Right cardiac atrium (tissue), 5 donors: ENCODE measurements around the gene MSH2. TPM values are rescaled to one million over a fixed set of nuclear protein-coding genes. Genes with fewer than 3 reads are reported as not detected.
A peak's percentile ranks its signal among the peaks of the same experiment; 100 is the strongest.
"Not testable (repeated sequence)": the region's sequence is repeated elsewhere in the genome, so short reads cannot be mapped to it uniquely, and the experiment has no call there.

Experiments used
- ATAC-seq, 2 donors: fragments of 200-7000 bp; cut with Tn5 transposase; one replicate each; pipeline versions ENCODE4 v1.8.0 to v1.9.1; 2020; ENCODE audit warnings: moderate library complexity in 2 of 2, mild to moderate bottlenecking in 1 of 2
- DNase-seq, 3 donors: peaks; one replicate each; pipeline ENCODE4 v3.0.0-alpha.2; 2020
- H3K27ac ChIP-seq: one replicate; pipeline ENCODE4 v1.5.1; 2013; ENCODE audit warnings: mild to moderate bottlenecking, low read length, control low read depth, moderate library complexity
- H3K27me3 ChIP-seq: one replicate; pipeline ENCODE4 v1.6.1; 2013; ENCODE audit not compliant: control insufficient read depth, insufficient read depth
- H3K4me1 ChIP-seq: one replicate; pipeline ENCODE4 v1.6.1; 2013; ENCODE audit warnings: low read length; ENCODE audit not compliant: control insufficient read depth, insufficient read depth
- H3K4me3 ChIP-seq: one replicate; pipeline ENCODE4 v1.5.1; 2013; ENCODE audit warnings: low read length, control low read depth
- H3K9me3 ChIP-seq: one replicate; pipeline ENCODE4 v1.6.1; 2013; ENCODE audit warnings: low read length; ENCODE audit not compliant: control insufficient read depth
- WGBS: extraction: QIAGEN DNeasy Blood & Tissue Kit; methylation state at CpG from one replicate; pipeline ENCODE4 v1.1.7; 2013; 5-methylcytosine and 5-hydroxymethylcytosine counted together
- intact Hi-C, 4 donors: fragments of 100-400 bp; cut with DNase I; formaldehyde crosslinking; loops; one replicate each; pipeline versions ENCODE4 v1.11.0 to v1.14.0; 2022 to 2023
- polyA plus RNA-seq: library from polyadenylated mRNA; stranded (reverse); fragments of 200-250 nt; gene quantifications from one replicate; pipeline ENCODE4 v1.2.3, GENCODE V29; 2013
- total RNA-seq, 4 donors: library from RNA; stranded (reverse); fragmentation: NEBNext Ultra II Directional; extraction: Animal tissue kit (Norgen Biotek cat#: 25700); gene quantifications; one replicate each; pipeline ENCODE4 v1.2.1, GENCODE V29; 2021
- donor health status: healthy with polysubstance abuse.
- donor health status: DM: no; HTN: yes; CAD: no.
- donor health status: DM: no; HTN: no; CAD: no.
- donor health status: DM: no; HTN: yes; CAD: no; lungs with severe emphysema.
- donor health status: DM: yes; HTN: yes; CAD: no.

The MSH2 gene
- total and polyA plus RNA-seq, 5 donors: 7.4 to 14.8 (median 10.2) TPM

DNA sequence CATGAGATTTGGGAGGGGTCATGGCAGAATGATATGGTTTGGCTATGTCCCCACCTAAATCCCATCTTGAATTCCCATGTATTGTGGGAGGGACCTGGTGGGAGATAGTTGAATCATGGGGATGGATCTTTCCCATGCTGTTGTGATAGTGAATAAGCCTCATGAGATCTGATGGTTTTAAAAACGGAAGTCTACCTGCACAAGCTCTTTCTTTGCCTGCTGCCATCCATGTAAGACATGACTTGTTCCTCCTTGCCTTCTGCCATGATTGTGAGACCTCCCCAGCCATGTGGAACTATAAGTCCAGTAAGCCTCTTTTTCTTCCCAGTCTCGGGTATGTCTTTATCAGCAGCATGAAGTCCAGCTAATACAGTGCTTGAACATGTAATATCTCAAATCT, 5.0 kb downstream of the MSH2 start:
- intact Hi-C loops, H3K4me3 ChIP-seq, ATAC-seq, H3K4me1 ChIP-seq, DNase-seq, H3K27me3 ChIP-seq, H3K9me3 ChIP-seq, H3K27ac ChIP-seq: not testable (repeated sequence)
- 80% methylated on average over 2 of the region's 2 CpGs for WGBS

DNA sequence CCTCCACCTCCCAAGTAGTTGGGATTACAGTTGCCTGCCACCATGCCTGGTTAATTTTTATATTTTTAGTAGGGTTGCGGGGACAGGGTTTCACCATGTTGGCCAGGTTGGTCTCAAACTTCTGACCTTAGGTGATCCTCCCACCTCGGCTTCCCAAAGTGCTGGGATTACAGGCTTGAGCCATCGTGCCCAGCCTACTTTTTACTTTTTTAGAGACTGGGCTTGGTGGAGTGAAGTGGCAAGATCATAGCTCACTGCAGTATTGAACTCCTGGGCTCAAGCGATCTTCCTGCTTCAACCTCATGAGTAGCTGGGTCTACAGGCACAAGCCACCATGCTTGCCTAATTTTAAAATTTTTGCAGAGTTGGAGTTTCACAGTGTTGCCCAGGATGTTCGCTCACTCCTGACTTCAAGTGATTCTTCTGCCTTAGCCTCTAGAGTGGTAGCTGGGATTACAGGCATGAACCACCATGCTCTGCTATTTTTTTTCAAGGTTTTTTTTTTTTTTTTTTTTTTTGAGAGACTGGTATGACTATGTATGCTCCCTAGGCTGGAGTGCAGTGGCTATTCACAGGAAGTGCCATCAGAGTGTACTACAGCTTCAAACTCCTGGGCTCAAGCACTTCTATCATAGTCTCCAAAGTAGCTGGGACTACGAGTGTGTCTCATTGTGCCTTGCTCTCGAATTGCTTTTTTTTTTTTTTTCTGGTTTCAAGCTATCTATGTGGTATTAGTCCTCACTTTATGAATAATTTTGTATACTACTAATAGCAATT, 11.9 kb downstream of the MSH2 start:
- H3K9me3 ChIP-seq: no peaks in the 10 kb centered on the region
- DNase-seq: no peak
- no peaks in the 10 kb centered on the region for H3K27me3 ChIP-seq
- intact Hi-C loops: no loop called here
- H3K4me1 ChIP-seq: no peaks in the 10 kb centered on the region
- WGBS: 94% methylated on average over 7 of the region's 7 CpGs
- no peak overlapping the region for H3K27ac ChIP-seq
- H3K4me3 ChIP-seq: no peak overlapping the region
- no peak for ATAC-seq

DNA sequence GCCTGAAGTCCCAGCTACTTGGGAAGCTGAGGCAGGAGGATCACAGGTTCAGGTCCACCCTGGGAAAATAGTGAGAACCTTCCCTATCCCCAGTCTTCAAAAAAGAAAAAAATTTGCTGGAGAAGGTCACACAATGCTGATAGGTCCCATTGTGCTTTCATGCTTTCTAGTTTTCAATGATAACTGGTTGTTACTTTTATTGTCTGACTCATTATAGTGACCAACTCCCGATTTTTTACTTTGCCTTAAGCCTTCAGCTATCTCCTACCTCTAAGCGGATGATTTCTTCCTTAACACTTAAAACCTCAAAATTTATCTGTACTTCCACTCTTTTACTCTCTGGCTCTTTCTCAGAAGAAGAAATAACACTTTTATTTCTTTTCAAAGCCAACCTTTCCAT, 17.3 kb downstream of the MSH2 start:
- WGBS: 95% methylated on average over 2 of the region's 2 CpGs
- H3K9me3 ChIP-seq: no peaks in the 10 kb centered on the region
- no peak for DNase-seq
- no peak overlapping the region for H3K4me3 ChIP-seq
- H3K27me3 ChIP-seq: no peaks in the 10 kb centered on the region
- H3K27ac ChIP-seq: no peak overlapping the region
- H3K4me1 ChIP-seq: no peaks in the 10 kb centered on the region
- intact Hi-C loops: no loop called here
- ATAC-seq: no peak

DNA sequence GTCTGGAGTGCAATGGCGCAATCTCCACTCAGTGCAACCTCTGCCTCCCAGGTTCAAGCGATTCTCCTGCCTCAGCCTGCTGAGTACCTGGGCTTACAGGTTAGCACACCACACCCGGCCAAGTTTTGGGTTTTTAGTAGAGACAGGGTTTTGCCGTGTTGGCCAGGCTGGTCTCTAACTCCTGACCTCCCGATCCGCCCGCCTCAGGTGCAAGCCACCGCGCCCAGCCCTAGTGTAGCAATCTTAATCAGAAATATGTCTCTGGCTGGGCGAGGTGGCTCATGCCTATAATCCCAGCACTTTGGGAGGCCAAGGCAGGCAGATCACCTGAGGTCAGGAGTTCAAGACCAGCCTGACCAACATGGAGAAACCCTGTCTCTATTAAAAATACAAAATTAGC, 17.7 kb downstream of the MSH2 start:
- WGBS: 86% methylated on average over 10 of the region's 10 CpGs
- H3K4me1 ChIP-seq, H3K27me3 ChIP-seq, DNase-seq, H3K4me3 ChIP-seq, ATAC-seq, H3K27ac ChIP-seq, intact Hi-C loops, H3K9me3 ChIP-seq: not testable (repeated sequence)

DNA sequence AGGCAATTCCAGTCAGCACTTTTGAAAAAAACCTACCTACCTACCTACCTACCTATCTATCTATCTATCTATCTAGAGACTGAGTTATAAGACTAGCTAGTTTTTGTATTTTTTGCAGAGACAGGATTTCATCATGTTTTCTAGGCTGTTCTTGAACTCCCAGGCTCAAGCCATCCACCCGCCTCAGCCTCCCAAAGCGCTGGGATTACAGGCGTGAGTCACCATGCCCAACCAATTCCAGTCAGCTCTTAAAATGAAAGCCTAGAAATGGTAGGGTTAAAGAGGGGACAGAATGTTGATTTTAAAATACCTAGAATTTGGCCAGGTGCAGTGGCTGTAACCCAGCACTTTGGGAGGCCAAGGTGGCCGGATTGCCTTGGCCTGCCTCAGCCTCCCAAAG, 19.1 kb downstream of the MSH2 start:
- Histone ChIP-seq H3K27ac (no peak overlapping the region), H3K4me1 (no peaks in the 10 kb centered on the region), H3K4me3 (no peak overlapping the region), H3K9me3 (no peaks in the 10 kb centered on the region), H3K27me3 (no peaks in the 10 kb centered on the region)
- intact Hi-C loops: no loop called here
- over 99% methylated on average over 4 of the region's 4 CpGs for WGBS
- DNase-seq (no peak), ATAC-seq (no peak)

DNA sequence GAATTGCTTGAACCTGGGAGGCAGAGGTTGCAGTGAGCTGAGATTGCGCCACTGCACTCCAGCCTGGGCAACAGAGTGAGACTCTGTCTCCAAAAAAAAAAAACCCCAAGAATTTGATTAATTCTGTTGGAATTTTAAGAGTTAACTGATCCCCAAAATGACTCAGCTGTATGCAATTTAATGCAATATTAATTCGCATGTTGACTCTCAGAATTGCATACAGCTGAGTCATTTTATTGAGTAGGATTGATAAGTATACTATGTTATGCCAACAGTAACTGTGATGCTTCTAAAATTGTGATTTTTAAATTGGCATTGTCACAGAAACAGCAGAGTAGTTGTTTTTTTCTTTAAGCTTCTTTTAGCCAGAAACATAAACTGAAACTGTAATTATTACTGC, 19.6 kb downstream of the MSH2 start:
- WGBS: 87% methylated on average over 2 of the region's 2 CpGs
- Histone ChIP-seq H3K4me1 (no peaks in the 10 kb centered on the region), H3K27ac (no peak overlapping the region), H3K4me3 (no peak overlapping the region), H3K27me3 (no peaks in the 10 kb centered on the region), H3K9me3 (no peaks in the 10 kb centered on the region)
- DNase-seq (no peak), ATAC-seq (no peak)
- intact Hi-C loops: no loop called here

DNA sequence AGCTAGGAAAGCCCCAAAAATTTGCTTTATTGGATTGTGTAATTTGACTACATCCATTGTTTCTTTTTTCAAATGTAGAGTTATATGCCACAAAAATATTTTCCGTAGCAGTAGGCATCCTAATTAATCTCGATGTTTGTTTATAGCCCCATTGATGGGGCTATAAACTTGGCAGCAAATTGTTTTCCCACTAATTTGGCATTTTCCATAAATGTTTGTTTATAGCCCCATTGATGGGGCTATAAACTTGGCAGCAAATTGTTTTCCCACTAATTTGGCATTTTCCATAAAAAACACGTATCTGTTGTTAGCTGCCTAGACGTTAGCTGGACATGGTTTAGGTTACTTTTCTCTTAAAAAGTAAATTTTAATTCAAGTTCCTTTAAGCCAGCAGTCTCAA, 23.8 kb downstream of the MSH2 start:
- 94% methylated on average over 4 of the region's 4 CpGs for WGBS
- no peak overlapping the region for H3K4me3 ChIP-seq
- ATAC-seq (no peak), DNase-seq (no peak)
- no peak overlapping the region for H3K27ac ChIP-seq
- H3K27me3 ChIP-seq: no peaks in the 10 kb centered on the region
- no peaks in the 10 kb centered on the region for H3K4me1 ChIP-seq
- H3K9me3 ChIP-seq: no peaks in the 10 kb centered on the region
- intact Hi-C loops: no loop called here

DNA sequence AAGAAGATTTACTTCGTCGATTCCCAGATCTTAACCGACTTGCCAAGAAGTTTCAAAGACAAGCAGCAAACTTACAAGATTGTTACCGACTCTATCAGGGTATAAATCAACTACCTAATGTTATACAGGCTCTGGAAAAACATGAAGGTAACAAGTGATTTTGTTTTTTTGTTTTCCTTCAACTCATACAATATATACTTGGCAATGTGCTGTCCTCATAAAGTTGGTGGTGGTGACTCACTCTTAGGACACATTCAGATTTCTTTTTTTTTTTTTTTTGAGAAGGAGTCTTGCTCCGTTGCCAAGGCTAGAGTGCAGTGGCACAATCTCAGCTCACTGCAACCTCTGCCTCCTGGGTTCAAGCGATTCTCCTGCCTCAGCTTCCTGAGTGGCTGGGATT, 26.8 kb downstream of the MSH2 start:
- Histone ChIP-seq H3K4me1 (no peaks in the 10 kb centered on the region), H3K9me3 (no peaks in the 10 kb centered on the region), H3K27ac (no peak overlapping the region), H3K27me3 (no peaks in the 10 kb centered on the region), H3K4me3 (no peak overlapping the region)
- no peak for ATAC-seq
- no peak for DNase-seq
- 93% methylated on average over 6 of the region's 6 CpGs for WGBS
- intact Hi-C loops: no loop called here

DNA sequence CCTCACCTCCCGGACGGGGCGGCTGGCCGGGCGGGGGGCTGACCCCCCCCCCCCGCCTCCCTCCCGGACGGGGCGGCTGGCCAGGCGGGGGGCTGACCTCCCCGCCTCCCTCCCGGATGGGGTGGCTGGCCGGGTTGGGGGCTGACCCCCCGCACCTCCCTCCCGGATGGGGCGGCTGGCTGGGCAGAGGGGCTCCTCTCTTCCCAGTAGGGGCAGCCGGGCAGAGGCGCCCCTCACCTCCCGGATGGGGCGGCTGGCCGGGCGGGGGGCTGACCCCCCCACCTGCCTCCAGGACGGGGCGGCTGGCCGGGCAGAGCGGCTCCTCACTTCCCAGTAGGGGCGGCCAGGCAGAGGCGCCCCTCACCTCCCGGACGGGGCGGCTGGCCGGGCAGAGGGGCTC, 30.1 kb downstream of the MSH2 start:
- H3K9me3 ChIP-seq, ATAC-seq, H3K4me1 ChIP-seq, H3K27me3 ChIP-seq, DNase-seq, intact Hi-C loops, H3K4me3 ChIP-seq, H3K27ac ChIP-seq: not testable (repeated sequence)
- WGBS: 97% methylated on average over 24 of the region's 32 CpGs

DNA sequence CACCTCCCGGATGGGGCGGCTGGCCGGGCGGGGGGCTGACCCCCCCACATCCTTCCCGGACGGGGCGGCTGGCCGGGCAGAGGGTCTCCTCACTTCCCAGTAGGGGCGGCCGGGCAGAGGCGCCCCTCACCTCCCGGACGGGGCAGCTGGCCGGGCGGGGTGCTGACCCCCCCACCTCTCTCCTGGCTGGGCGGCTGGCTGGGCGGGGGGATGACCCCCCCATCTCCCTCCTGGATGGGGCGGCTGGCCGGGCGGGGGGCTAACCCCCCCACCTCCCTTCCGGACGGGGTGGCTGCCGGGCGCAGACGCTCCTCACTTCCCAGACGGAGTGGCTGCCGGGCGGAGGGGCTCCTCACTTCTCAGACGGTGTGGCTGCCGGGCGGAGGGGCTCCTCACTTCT, 30.5 kb downstream of the MSH2 start:
- H3K27ac ChIP-seq, H3K4me1 ChIP-seq, H3K27me3 ChIP-seq, ATAC-seq, H3K9me3 ChIP-seq, H3K4me3 ChIP-seq, intact Hi-C loops: not testable (repeated sequence)
- WGBS: 96% methylated on average over 25 of the region's 31 CpGs
- peak in 1 of 3 donors; percentile 60 for DNase-seq

DNA sequence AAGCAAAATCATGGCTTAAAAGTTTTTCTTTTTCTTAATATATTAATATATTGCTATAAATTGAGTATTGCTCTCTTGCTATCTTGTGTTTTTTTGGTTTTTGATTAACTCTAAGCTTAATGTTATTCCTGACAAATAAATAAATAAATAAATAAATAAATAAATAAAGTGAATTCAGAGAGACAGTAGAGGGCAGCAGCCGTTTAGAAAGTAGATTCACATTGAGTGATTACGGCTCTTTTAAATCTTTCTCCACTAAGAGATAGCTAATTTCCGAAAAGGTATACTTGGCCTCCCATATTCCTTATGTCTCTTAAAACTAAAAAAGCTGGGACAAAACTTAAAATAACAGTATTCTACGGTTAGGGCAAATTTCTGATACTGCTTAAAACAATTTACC, 34.3 kb downstream of the MSH2 start:
- WGBS: 25% methylated on average over 4 of the region's 4 CpGs
- ATAC-seq: peak in 1 of 2 donors; percentile 42
- H3K4me1 ChIP-seq: no peaks in the 10 kb centered on the region
- H3K9me3 ChIP-seq: no peaks in the 10 kb centered on the region
- intact Hi-C loops: loop anchor here in 3 of 4 donors (2.0 to 5.0 kb wide), 2 partner anchors 330 to 332 kb away; no protein-coding TSS in a partner anchor
- H3K4me3 ChIP-seq: no peak overlapping the region
- H3K27ac ChIP-seq: no peak overlapping the region
- DNase-seq: no peak
- no peaks in the 10 kb centered on the region for H3K27me3 ChIP-seq

DNA sequence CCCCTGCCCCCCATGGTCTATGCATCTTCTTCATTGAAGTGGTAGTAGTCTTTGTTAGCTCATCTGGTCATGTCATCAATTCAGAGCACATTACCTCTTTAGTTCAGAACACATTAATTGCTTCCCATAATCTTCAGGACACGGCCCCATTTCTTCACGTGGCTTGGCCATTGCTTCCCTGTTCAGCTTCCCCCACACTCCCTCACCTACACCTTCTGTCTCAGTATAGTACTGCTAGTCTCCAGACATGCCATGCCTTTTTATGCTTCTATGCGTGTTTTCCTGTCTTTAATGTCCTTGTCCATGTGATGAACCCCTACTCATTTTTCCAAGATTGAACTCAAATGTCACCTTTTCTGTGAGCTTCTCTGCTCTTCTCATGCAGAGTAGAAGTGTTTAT, 35.1 kb downstream of the MSH2 start:
- Histone ChIP-seq H3K9me3 (no peaks in the 10 kb centered on the region), H3K27me3 (no peaks in the 10 kb centered on the region), H3K4me1 (no peaks in the 10 kb centered on the region), H3K27ac (no peak overlapping the region), H3K4me3 (no peak overlapping the region)
- intact Hi-C loops: loop anchor here in 3 of 4 donors (2.0 to 5.0 kb wide), 2 partner anchors 329 to 331 kb away; no protein-coding TSS in a partner anchor
- ATAC-seq (no peak), DNase-seq (no peak)
- 92% methylated on average over 3 of the region's 3 CpGs for WGBS
